Uterine smooth muscle cell (primary cell): Measurements from ENCODE around the gene GPHN. TPM values are rescaled to one million over a fixed set of nuclear protein-coding genes. Genes with fewer than 3 reads are reported as not detected.

Experiments
- total RNA-seq: library from RNA; depleted of rRNA; stranded (reverse); fragments of >200 nt; gene quantifications from 2 replicates; pipeline ENCODE4 v1.2.3, GENCODE V29; 2014

GPHN gene
- 6.9 and 12.0 TPM in 2 replicates for total RNA-seq

GRCh38 chr14:66507722-66508546, at the start of gene GPHN:
TSS of gene GPHN (plus strand) at chr14:66508147.

GRCh38 chr14:66485910-66486421, 22.0 kb upstream of the GPHN start, which contains the start of gene CCDC196:
TSS of gene CCDC196 (plus strand) at chr14:66486371. CDS start at chr14:66486503, 132 bp downstream.

Other genes with a start within 250 kb of the GPHN start
- not detected in 2 replicates for gene CCDC196, start 21.8 kb upstream of the GPHN start, total RNA-seq